ENCODE data around the gene PRRX1. TPM values are rescaled to one million over a fixed set of nuclear protein-coding genes. Genes with fewer than 3 reads are reported as not detected.

The PRRX1 gene
- total and polyA plus RNA-seq, 2 of the 13 experiments (the other 11 are each of a cell fraction or from before 2014, with no cell fraction given): not detected

GRCh38 chr1:170617591-170618330, 46.2 kb upstream of the PRRX1 start:
- FAIRE-seq (no peak), DNase-seq (ENCODE audit: low spot score) (no peak), ATAC-seq (no peak)
- BruUV-seq (replicated peaks): no TSS peak
- no peak overlapping the region for H3K27ac ChIP-seq (ENCODE audit: extremely low read length, insufficient read depth, low read length)
- no peaks in the 10 kb centered on the region for H4K20me1 ChIP-seq (ENCODE audit: insufficient read depth, low read length)
- H3K79me2 ChIP-seq (ENCODE audit: insufficient read depth, low read length): no peaks in the 10 kb centered on the region
- ChIA-PET CTCF (ENCODE audit: low intra/inter-chr PET ratio, low total read pairs) (no interaction called here), POLR2A (no interaction called here)
- H3K4me1 ChIP-seq (ENCODE audit: insufficient read depth, low read length): no peaks in the 10 kb centered on the region
- in situ Hi-C loops (cut with HindIII; ENCODE audit: extremely low pct_ligation_motif_present, low pct_unique_long_range_greater_than_20kb) (no loop called here), intact Hi-C loops (cut with micrococcal nuclease; ENCODE audit: unreplicated experiment) (no loop called here)
- no peaks in the 10 kb centered on the region for H3K9me3 ChIP-seq (ENCODE audit: low read length)
- no peak overlapping the region for H2AFZ ChIP-seq (ENCODE audit: low read length)
- no peak overlapping the region for H3K9ac ChIP-seq (ENCODE audit: insufficient read depth, low read depth, low read length)
- H3K27me3 ChIP-seq (ENCODE audit: control insufficient read depth in 1 of 2, insufficient read depth in 2 of 2, low read length in 2 of 2): no peaks in the 10 kb centered on the region
- H3K4me3 ChIP-seq (replicated peaks in 1 of 3; ENCODE audit: insufficient read depth in 1 of 3, low read depth in 2 of 3, low read length in 3 of 3): no peak overlapping the region
- H3K4me2 ChIP-seq (ENCODE audit: low read depth, low read length): no peak overlapping the region
- WGBS (ENCODE audit: low lambda C conversion rate): 31% methylated on average over 7 of the region's 7 CpGs
- no peaks in the 10 kb centered on the region for H3K36me3 ChIP-seq (replicated peaks in 1 of 2; ENCODE audit: control insufficient read depth in 1 of 2, insufficient read depth in 2 of 2, low read length in 2 of 2)
- TF ChIP-seq ZNF784 (CRISPR knock-in tag; IDR thresholded peaks at IDR 0.05; ENCODE audit: borderline replicate concordance) (no peak), TFAP4 (IDR thresholded peaks at IDR 0.05; ENCODE audit: borderline replicate concordance, low read depth) (no peak), ZSCAN12 (CRISPR knock-in tag; IDR thresholded peaks at IDR 0.05) (no peak), CREB1 (IDR thresholded peaks at IDR 0.05) (no peak), CREB1 (CRISPR knock-in tag; IDR thresholded peaks at IDR 0.05) (no peak), KIAA2018 (CRISPR knock-in tag; IDR thresholded peaks at IDR 0.05; ENCODE audit: borderline replicate concordance) (no peak), ZMYM2 (CRISPR knock-in tag; IDR thresholded peaks at IDR 0.05) (no peak), ZFP91 (CRISPR knock-in tag; IDR thresholded peaks at IDR 0.05; ENCODE audit: borderline replicate concordance) (no peak), ZBTB25 (CRISPR knock-in tag; IDR thresholded peaks at IDR 0.05) (no peak), ZBTB8A (CRISPR knock-in tag; IDR thresholded peaks at IDR 0.05; ENCODE audit: borderline replicate concordance, low read depth) (no peak)

Data from HepG2 (cell line).